Measurements from ENCODE around the gene CNTFR.

CNTFR gene

DNA sequence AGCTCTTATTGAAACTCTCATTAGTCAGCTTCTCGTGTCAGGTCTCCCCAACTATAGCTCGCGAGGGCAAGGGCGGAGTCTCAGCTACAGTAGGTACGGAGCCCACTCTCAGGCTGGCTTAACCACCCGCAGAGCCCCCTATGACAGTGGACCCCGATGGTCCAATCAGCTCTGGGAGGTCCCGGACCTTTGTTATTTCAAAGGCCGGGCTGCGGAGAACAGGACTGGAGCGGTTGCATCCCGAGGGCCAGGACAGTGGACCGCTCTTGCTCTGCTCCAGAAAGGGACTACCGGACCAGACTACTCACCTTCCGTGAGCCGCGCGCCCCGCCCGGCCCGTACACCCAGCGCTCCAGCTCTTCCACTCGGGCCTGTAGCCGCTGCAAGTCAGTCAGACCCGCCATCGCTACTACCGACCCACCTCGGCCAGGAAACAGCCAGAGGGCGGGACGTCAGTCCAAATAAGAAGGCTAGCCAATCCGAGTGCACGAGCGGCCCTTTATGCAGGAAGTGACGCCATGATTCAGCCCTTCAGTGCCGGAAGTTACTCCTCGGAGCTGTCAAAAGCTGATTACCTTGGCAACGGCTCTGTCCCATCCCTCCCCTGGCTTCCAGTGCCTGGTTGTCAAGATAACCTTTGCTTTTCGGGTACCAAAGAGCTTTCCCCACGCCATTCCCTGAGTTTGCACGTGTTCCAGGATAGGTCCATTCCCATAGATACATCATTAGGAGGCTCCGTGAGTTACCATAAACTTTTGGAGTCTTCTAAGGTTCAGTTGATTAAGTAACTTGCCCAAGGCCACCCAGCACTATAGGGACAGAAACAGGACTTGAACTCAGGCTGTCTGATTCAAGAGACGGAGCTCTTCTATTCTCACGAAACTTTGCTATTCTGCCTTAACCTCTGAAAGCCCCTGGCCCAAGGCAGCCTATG is 30.8 kb upstream of the CNTFR start, which contains the start of gene DCTN3:
Gene DCTN3 (minus strand): TSS at position 435 of the 934 bp plus-strand sequence. CDS start 31 bp downstream, at position 404.
- FAIRE-seq, result peak; percentile 94

GRCh38 chr9:34615132-34615531 is 25.6 kb upstream of the CNTFR start:
- no peak for FAIRE-seq

DNA sequence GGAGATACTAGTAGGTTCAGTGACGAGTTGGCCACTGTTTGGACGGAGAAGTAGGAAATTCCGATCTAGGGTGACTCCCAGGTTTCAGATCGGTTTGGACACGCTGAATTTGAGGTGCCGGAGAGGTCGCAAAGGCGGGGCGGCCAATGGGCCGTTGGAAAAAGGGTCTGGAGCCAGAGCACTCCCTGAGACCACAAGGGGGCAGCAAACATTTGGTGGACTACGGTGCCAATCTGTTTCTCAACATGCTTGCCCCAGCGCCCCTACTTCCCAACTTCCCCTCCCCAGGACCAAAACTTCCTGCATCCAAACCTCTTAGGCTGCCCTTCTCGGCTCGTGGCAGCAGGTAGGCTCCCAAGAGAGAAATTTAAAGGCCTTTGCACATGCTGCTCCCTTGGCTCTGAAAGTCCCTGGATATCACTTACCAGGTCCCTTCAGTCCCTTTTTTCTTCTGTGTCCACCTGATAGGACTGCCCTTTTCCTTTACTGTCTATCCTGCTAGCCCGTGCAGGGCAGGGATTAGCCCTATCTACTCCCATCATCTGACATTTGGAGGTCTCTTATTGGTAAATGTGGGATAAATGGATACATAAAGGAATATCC is 23.4 kb upstream of the CNTFR start:
- no peak for FAIRE-seq

- FAIRE-seq, result no peak
Measured at GRCh38 chr9:34611811-34612787, 22.6 kb upstream of the CNTFR start, which contains the start of gene RPP25L. Gene RPP25L, minus strand, starts transcription at chr9:34612097. Its CDS starts 801 bp downstream, at chr9:34611296.

GRCh38 chr9:34611251-34611810 is 21.8 kb upstream of the CNTFR start:
- no peak for FAIRE-seq

- no peak for FAIRE-seq
Measured at GRCh38 chr9:34610434-34611206, 21.1 kb upstream of the CNTFR start.

GRCh38 chr9:34607331-34607730 is 17.8 kb upstream of the CNTFR start:
- no peak for FAIRE-seq

DNA sequence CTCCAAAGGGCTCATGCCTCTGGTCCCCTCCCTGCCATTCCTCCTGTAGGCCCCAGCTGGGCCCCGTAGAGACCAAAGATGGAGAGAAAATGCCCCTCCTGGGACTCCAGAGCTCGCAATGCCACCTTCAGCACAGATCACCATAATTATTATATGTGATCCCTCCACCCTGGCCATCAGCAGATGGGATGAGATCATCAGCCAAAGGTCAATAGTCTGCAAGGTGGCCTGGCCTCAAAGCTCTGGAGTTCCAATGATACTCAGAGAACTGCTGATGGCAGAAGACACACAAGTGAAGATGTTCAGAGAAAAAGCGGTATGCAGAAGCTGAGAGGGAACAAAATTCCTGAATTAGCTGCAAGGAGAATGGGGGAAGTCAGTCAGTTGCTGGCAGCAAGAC is 17.4 kb upstream of the CNTFR start:
- no peak for FAIRE-seq

DNA sequence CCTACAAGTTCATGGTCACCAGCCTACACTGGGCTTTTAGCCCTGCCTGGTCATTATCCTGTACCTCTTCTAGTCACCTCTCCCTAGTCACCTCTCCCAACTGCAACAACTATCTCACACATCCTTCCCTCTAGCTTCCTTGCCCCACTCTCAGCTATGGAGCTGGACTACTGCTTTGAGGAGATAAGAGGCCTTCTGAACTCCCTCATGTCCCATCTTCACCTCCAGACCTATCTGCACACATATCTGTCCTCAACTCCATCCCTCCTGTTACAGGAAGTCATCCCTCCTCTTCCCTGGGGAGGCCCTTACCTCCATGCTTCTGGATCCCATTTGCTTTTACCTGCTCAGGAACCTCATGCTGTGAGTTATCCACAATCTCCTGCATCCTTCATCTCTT is 16.7 kb upstream of the CNTFR start:
- no peak for FAIRE-seq

DNA sequence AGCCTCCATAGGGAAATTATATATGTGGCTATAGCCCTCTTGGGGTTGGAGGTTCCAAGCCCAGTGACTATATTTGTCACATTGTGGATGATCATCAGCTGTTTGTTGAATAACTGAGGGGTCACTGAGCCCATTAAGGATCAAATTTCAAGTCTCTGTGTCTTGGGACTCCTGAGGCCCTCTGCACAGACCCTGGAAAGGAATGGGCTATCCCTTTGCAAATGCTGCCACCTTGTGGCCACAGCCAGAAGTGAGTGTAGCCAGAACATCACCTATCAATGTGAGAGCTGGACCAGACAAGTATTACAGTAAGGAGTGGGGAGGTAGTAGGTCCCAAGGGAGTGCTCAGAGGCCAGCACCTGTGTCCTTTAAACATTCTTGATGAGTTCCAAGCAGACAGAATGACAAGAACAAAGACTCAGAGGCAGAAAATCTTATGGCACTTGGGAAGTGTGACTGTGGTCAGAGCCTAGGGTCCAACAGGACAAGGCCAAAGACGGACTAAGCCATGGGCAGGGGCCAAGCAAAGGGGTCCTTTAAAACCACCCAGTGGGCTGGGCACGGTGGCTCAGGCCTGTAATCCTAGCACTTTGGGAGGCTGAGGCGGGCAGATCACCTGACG is 14.2 kb upstream of the CNTFR start:
- FAIRE-seq, result peak; percentile 54

DNA sequence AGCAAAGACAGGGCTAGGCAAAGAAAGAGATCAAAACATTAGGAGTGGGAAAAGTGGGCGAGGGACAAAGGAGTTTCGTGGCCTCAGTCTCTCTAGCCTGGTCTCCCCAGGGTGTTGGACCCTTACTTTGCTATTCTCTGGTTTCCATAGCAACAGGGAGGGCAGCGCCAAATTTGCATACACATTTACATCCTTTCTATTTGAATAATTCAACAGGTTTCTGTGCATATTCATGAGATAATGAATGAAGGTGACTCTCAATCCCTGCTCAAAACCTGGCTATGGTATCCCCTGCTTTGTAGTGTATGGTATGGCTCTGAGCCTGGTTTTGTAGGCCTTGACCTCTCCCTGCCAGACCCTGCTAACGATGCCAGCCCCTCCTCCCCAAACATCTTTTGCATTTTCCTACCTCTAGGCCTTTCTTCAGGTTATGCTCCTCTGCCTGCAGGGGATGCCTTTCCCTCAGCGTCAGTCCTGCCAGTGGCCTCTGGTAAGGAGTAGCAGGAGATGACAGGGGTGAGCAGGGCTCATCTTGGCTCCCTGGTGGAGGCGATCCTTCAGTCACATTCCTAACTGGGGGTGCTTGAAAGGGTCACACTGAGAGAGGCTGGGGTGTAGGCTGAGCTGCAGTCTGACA is 12.5 kb upstream of the CNTFR start:
- FAIRE-seq, result no peak

DNA sequence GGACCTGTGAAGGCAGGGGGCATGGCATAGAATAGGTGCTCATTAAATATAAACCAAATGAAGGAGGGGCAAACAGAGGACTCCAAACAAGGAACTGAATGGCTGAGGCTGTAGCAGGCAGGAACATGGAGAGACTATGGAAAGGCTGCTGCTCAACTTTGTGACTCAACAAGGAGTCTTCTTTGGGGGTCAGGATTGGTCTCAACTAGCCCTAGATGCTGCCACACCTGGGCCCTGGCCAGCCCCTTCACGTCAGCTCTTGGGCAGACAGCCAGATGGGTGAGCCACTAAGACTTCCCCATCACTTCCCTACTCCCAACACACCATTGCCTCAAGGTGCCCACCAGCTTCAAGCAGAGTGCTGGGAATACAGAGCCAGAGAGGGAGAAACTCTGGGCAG is 11.4 kb upstream of the CNTFR start:
- FAIRE-seq, result no peak

- FAIRE-seq, result no peak
Measured at GRCh38 chr9:34599546-34599945, 10.0 kb upstream of the CNTFR start.

- FAIRE-seq, result no peak
Measured at GRCh38 chr9:34594177-34594576, 4.7 kb upstream of the CNTFR start.

- no peak for FAIRE-seq
Measured at GRCh38 chr9:34592895-34593601, 3.5 kb upstream of the CNTFR start.

- FAIRE-seq, result no peak
Measured at GRCh38 chr9:34591917-34592866, 2.7 kb upstream of the CNTFR start.

GRCh38 chr9:34591248-34591916 is 1.9 kb upstream of the CNTFR start:
- FAIRE-seq, result no peak

Measured in endometrium (tissue), 2 donors.